GM23338 (cell line): ENCODE data around the gene WNT8B. TPM values are rescaled to one million over a fixed set of nuclear protein-coding genes. Genes with fewer than 3 reads are reported as not detected.

Source experiments
- ATAC-seq: fragments of 200-7000 bp; cut with Tn5 transposase; 3 replicates; pipeline ENCODE4 v1.9.1; 2020
- DNase-seq: peaks from one replicate; pipeline ENCODE4 v3.0.0-alpha.2; 2015; ENCODE audit warnings: low spot score
- H2AFZ ChIP-seq: fragments of 200-600 bp; sonication (generic); 2 replicates; pipeline ENCODE4 v1.8.0; 2016; ENCODE audit warnings: antibody characterized with exemption, mild to moderate bottlenecking, moderate library complexity
- H3F3A ChIP-seq: fragments of 200-600 bp; sonication (generic); replicated peaks from 2 replicates; pipeline ENCODE4 v1.8.0; 2017; ENCODE audit warnings: antibody characterized with exemption, mixed run types, low read depth
- H3K27ac ChIP-seq: fragments of 200-600 bp; sonication (generic); 2 replicates; pipeline ENCODE4 v1.6.1; 2016; ENCODE audit warnings: low read depth
- H3K27me3 ChIP-seq: fragments of 200-600 bp; sonication (generic); 2 replicates; pipeline ENCODE4 v1.8.0; 2016; ENCODE audit warnings: mild to moderate bottlenecking, mixed run types, moderate library complexity; ENCODE audit not compliant: insufficient read depth
- H3K36me3 ChIP-seq: fragments of 200-600 bp; sonication (generic); 2 replicates; pipeline ENCODE4 v1.8.0; 2016; ENCODE audit warnings: mild to moderate bottlenecking; ENCODE audit not compliant: insufficient read depth
- H3K4me1 ChIP-seq: fragments of 200-600 bp; sonication (generic); 2 replicates; pipeline ENCODE4 v1.8.0; 2016; ENCODE audit warnings: mild to moderate bottlenecking, moderate library complexity; ENCODE audit not compliant: insufficient read depth
- H3K4me2 ChIP-seq: fragments of 200-600 bp; sonication (generic); 2 replicates; pipeline ENCODE4 v1.7.1; 2017; ENCODE audit warnings: mixed run types
- H3K4me3 ChIP-seq: fragments of 200-600 bp; sonication (generic); 2 replicates; pipeline ENCODE4 v1.6.1; 2016; ENCODE audit warnings: mixed run types
- H3K79me2 ChIP-seq: fragments of 200-600 bp; sonication (generic); replicated peaks from 2 replicates; pipeline ENCODE4 v1.8.0; 2017; ENCODE audit warnings: mild to moderate bottlenecking; ENCODE audit not compliant: insufficient read depth
- H3K9me2 ChIP-seq: fragments of 200-600 bp; sonication (generic); 2 replicates; pipeline ENCODE4 v1.8.0; 2017; ENCODE audit not compliant: insufficient read depth
- H4K20me1 ChIP-seq: fragments of 200-600 bp; sonication (generic); replicated peaks from 2 replicates; pipeline ENCODE4 v1.8.0; 2017; ENCODE audit warnings: mild to moderate bottlenecking; ENCODE audit not compliant: insufficient read depth
- H3K27ac Mint-ChIP-seq: 2 replicates; pipeline ENCODE4 v1.8.0; 2020; ENCODE audit warnings: inconsistent platforms, mild to moderate bottlenecking, moderate library complexity, mixed read lengths
- H3K27me3 Mint-ChIP-seq: 3 replicates; pipeline ENCODE4 v1.8.0; 2022; ENCODE audit warnings: low read depth, mild to moderate bottlenecking, moderate library complexity, mixed read lengths, inconsistent platforms; ENCODE audit not compliant: insufficient read depth, poor library complexity
- H3K36me3 Mint-ChIP-seq: 3 replicates; pipeline ENCODE4 v1.8.0; 2021; ENCODE audit warnings: low read depth, mild to moderate bottlenecking, inconsistent platforms, moderate library complexity, mixed read lengths
- H3K4me1 Mint-ChIP-seq: 3 replicates; pipeline ENCODE4 v1.8.0; 2020; ENCODE audit warnings: mild to moderate bottlenecking, inconsistent platforms, mixed read lengths
- H3K4me3 Mint-ChIP-seq: 3 replicates; pipeline ENCODE4 v1.8.0; 2021; ENCODE audit warnings: moderate library complexity, mild to moderate bottlenecking, inconsistent platforms, mixed read lengths
- H3K9me3 Mint-ChIP-seq: 3 replicates; pipeline ENCODE4 v1.8.0; 2020; ENCODE audit warnings: moderate library complexity, mild to moderate bottlenecking, inconsistent platforms, mixed read lengths
- CREB1 ChIP-seq: fragments of 250-450 bp; sonication (Bioruptor Pico); IDR thresholded peaks from 2 replicates; pipeline ENCODE4 v1.5.0; 2020; ENCODE audit warnings: low read depth, mild to moderate bottlenecking, moderate library complexity
- EZH2 ChIP-seq: fragments of 200-600 bp; sonication (generic); IDR thresholded peaks from one replicate; pipeline ENCODE4 v1.8.0; 2017; ENCODE audit warnings: antibody characterized with exemption, mild to moderate bottlenecking, low read depth; ENCODE audit not compliant: unreplicated experiment
- EZH2phosphoT487 ChIP-seq: fragments of 200-600 bp; sonication (generic); IDR thresholded peaks from one replicate; pipeline ENCODE4 v1.8.1; 2018; ENCODE audit warnings: antibody characterized with exemption; ENCODE audit not compliant: unreplicated experiment
- JUNB ChIP-seq: IDR thresholded peaks from one replicate; pipeline ENCODE4 v1.6.1; 2016; ENCODE audit warnings: antibody characterized with exemption; ENCODE audit not compliant: unreplicated experiment
- NANOG ChIP-seq: IDR thresholded peaks from 2 replicates; pipeline ENCODE4 v1.6.1; 2016; ENCODE audit warnings: antibody characterized with exemption, borderline replicate concordance
- POLR2AphosphoS5 ChIP-seq: IDR thresholded peaks from 2 replicates; pipeline ENCODE4 v1.6.1; 2016; ENCODE audit warnings: antibody characterized with exemption, low read depth
- STAT1 ChIP-seq: IDR thresholded peaks from one replicate; pipeline ENCODE4 v1.6.1; 2016; ENCODE audit warnings: antibody characterized with exemption; ENCODE audit not compliant: unreplicated experiment
- ZNF114 ChIP-seq: fragments of 250-450 bp; sonication (Bioruptor Pico); IDR thresholded peaks from 2 replicates; pipeline ENCODE4 v1.5.0; 2020; ENCODE audit warnings: mild to moderate bottlenecking, moderate library complexity
- ZNF331 ChIP-seq: fragments of 250-450 bp; sonication (Bioruptor Pico); IDR thresholded peaks from 2 replicates; pipeline ENCODE4 v1.5.0; 2020; ENCODE audit warnings: low read depth, mild to moderate bottlenecking, moderate library complexity
- polyA plus RNA-seq: library from polyadenylated mRNA; unstranded; fragments of >200 nt; fragmentation: Nextera tagmentation; extraction: Ambion mirVana; gene quantifications from 2 replicates; pipeline ENCODE4 v1.2.1, GENCODE V29; 2016
- total RNA-seq: library from RNA; depleted of rRNA; stranded (reverse); fragments of >200 nt; shearing (Covaris generic); gene quantifications from 2 replicates; pipeline ENCODE4 v1.2.3, GENCODE V29; 2014
- TF ChIP-seq, protein P1 (sequence below): fragments of 250-450 bp; sonication (Bioruptor Pico); IDR thresholded peaks from 2 replicates; pipeline ENCODE4 v1.5.0; 2020; ENCODE audit warnings: mild to moderate bottlenecking, moderate library complexity
- TF ChIP-seq, protein P2 (sequence below), 2 experiments: fragments of 200-600 bp in 1 of 2; sonication (generic) in 1 of 2; conservative IDR thresholded peaks; 2 replicates each; pipeline versions ENCODE4 v1.5.1 to v1.6.1; 2016 to 2017; ENCODE audit warnings: antibody characterized with exemption in 2 of 2, low read depth in 2 of 2, mild to moderate bottlenecking in 2 of 2, moderate library complexity in 1 of 2
- TF ChIP-seq, protein P3 (sequence below): IDR thresholded peaks from 2 replicates; pipeline ENCODE4 v1.6.1; 2016; ENCODE audit warnings: antibody characterized with exemption
- TF ChIP-seq, protein P4 (sequence below): IDR thresholded peaks from one replicate; pipeline ENCODE4 v1.6.1; 2018; ENCODE audit warnings: antibody characterized with exemption; ENCODE audit not compliant: unreplicated experiment

Gene WNT8B
- total and polyA plus RNA-seq, 2 experiments from 2014 or later, result 0.74 to 1.3 TPM

DNA sequence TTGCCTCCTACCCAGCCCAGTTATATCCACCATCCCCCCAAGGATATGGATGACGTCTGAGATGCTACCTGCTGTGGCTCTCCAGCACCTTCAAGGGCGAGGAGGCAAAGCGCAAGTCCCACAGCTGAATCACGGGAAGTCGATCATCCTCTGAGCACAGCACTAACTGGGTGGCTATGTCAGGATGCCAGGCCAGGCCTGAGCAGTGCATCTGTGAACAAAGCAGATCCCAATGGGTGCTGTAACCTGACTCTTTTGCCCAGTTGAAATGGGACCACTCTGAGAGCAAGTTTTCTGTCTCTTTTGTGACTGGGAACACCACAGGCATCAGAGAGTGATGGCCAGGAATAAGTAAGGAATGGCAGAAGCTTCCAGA lies 44.5 kb downstream of the WNT8B start:
- ATAC-seq, result no peak

More for the DNA sequence above, 44.5 kb downstream of the WNT8B start:
- Histone ChIP-seq H3K27me3 (no peaks in the 10 kb centered on the region), H2AFZ (no peak overlapping the region), H3K79me2 (no peaks in the 10 kb centered on the region), H3F3A (no peaks in the 10 kb centered on the region), H3K27ac (no peak overlapping the region), H3K4me3 (no peak overlapping the region), H3K36me3 (no peaks in the 10 kb centered on the region), H4K20me1 (no peaks in the 10 kb centered on the region), H3K9me2 (no peaks in the 10 kb centered on the region), H3K4me1 (no peaks in the 10 kb centered on the region), H3K4me2 (no peak overlapping the region)
- DNase-seq, result no peak
- H3K4me3 Mint-ChIP-seq, result no peak overlapping the region
- TF ChIP-seq ZNF331 (CRISPR knock-in tag) (no peak), STAT1 (no peak), EZH2 (no peak), JUNB (no peak), NANOG (no peak), CREB1 (CRISPR knock-in tag) (no peak), EZH2phosphoT487 (no peak), POLR2AphosphoS5 (no peak), ZNF114 (no peak)
- TF ChIP-seq, protein P1, sequence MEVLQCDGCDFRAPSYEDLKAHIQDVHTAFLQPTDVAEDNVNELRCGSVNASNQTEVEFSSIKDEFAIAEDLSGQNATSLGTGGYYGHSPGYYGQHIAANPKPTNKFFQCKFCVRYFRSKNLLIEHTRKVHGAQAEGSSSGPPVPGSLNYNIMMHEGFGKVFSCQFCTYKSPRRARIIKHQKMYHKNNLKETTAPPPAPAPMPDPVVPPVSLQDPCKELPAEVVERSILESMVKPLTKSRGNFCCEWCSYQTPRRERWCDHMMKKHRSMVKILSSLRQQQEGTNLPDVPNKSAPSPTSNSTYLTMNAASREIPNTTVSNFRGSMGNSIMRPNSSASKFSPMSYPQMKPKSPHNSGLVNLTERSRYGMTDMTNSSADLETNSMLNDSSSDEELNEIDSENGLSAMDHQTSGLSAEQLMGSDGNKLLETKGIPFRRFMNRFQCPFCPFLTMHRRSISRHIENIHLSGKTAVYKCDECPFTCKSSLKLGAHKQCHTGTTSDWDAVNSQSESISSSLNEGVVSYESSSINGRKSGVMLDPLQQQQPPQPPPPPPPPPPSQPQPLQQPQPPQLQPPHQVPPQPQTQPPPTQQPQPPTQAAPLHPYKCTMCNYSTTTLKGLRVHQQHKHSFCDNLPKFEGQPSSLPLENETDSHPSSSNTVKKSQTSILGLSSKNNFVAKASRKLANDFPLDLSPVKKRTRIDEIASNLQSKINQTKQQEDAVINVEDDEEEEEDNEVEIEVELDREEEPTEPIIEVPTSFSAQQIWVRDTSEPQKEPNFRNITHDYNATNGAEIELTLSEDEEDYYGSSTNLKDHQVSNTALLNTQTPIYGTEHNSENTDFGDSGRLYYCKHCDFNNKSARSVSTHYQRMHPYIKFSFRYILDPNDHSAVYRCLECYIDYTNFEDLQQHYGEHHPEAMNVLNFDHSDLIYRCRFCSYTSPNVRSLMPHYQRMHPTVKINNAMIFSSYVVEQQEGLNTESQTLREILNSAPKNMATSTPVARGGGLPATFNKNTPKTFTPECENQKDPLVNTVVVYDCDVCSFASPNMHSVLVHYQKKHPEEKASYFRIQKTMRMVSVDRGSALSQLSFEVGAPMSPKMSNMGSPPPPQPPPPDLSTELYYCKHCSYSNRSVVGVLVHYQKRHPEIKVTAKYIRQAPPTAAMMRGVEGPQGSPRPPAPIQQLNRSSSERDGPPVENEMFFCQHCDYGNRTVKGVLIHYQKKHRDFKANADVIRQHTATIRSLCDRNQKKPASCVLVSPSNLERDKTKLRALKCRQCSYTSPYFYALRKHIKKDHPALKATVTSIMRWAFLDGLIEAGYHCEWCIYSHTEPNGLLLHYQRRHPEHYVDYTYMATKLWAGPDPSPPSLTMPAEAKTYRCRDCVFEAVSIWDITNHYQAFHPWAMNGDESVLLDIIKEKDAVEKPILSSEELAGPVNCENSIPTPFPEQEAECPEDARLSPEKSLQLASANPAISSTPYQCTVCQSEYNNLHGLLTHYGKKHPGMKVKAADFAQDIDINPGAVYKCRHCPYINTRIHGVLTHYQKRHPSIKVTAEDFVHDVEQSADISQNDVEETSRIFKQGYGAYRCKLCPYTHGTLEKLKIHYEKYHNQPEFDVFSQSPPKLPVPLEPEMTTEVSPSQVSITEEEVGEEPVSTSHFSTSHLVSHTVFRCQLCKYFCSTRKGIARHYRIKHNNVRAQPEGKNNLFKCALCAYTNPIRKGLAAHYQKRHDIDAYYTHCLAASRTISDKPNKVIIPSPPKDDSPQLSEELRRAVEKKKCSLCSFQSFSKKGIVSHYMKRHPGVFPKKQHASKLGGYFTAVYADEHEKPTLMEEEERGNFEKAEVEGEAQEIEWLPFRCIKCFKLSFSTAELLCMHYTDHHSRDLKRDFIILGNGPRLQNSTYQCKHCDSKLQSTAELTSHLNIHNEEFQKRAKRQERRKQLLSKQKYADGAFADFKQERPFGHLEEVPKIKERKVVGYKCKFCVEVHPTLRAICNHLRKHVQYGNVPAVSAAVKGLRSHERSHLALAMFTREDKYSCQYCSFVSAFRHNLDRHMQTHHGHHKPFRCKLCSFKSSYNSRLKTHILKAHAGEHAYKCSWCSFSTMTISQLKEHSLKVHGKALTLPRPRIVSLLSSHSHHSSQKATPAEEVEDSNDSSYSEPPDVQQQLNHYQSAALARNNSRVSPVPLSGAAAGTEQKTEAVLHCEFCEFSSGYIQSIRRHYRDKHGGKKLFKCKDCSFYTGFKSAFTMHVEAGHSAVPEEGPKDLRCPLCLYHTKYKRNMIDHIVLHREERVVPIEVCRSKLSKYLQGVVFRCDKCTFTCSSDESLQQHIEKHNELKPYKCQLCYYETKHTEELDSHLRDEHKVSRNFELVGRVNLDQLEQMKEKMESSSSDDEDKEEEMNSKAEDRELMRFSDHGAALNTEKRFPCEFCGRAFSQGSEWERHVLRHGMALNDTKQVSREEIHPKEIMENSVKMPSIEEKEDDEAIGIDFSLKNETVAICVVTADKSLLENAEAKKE (CRISPR knock-in tag), result no peak
- TF ChIP-seq, protein P2, sequence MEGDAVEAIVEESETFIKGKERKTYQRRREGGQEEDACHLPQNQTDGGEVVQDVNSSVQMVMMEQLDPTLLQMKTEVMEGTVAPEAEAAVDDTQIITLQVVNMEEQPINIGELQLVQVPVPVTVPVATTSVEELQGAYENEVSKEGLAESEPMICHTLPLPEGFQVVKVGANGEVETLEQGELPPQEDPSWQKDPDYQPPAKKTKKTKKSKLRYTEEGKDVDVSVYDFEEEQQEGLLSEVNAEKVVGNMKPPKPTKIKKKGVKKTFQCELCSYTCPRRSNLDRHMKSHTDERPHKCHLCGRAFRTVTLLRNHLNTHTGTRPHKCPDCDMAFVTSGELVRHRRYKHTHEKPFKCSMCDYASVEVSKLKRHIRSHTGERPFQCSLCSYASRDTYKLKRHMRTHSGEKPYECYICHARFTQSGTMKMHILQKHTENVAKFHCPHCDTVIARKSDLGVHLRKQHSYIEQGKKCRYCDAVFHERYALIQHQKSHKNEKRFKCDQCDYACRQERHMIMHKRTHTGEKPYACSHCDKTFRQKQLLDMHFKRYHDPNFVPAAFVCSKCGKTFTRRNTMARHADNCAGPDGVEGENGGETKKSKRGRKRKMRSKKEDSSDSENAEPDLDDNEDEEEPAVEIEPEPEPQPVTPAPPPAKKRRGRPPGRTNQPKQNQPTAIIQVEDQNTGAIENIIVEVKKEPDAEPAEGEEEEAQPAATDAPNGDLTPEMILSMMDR (conservative IDR thresholded peaks at IDR 0.05; ENCODE audit: low read depth in 2 of 2), result no peak
- TF ChIP-seq, protein P3, sequence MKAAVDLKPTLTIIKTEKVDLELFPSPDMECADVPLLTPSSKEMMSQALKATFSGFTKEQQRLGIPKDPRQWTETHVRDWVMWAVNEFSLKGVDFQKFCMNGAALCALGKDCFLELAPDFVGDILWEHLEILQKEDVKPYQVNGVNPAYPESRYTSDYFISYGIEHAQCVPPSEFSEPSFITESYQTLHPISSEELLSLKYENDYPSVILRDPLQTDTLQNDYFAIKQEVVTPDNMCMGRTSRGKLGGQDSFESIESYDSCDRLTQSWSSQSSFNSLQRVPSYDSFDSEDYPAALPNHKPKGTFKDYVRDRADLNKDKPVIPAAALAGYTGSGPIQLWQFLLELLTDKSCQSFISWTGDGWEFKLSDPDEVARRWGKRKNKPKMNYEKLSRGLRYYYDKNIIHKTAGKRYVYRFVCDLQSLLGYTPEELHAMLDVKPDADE, result no peak
- TF ChIP-seq, protein P4, sequence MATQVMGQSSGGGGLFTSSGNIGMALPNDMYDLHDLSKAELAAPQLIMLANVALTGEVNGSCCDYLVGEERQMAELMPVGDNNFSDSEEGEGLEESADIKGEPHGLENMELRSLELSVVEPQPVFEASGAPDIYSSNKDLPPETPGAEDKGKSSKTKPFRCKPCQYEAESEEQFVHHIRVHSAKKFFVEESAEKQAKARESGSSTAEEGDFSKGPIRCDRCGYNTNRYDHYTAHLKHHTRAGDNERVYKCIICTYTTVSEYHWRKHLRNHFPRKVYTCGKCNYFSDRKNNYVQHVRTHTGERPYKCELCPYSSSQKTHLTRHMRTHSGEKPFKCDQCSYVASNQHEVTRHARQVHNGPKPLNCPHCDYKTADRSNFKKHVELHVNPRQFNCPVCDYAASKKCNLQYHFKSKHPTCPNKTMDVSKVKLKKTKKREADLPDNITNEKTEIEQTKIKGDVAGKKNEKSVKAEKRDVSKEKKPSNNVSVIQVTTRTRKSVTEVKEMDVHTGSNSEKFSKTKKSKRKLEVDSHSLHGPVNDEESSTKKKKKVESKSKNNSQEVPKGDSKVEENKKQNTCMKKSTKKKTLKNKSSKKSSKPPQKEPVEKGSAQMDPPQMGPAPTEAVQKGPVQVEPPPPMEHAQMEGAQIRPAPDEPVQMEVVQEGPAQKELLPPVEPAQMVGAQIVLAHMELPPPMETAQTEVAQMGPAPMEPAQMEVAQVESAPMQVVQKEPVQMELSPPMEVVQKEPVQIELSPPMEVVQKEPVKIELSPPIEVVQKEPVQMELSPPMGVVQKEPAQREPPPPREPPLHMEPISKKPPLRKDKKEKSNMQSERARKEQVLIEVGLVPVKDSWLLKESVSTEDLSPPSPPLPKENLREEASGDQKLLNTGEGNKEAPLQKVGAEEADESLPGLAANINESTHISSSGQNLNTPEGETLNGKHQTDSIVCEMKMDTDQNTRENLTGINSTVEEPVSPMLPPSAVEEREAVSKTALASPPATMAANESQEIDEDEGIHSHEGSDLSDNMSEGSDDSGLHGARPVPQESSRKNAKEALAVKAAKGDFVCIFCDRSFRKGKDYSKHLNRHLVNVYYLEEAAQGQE, result no peak
- H3K36me3 Mint-ChIP-seq, result no peaks in the 10 kb centered on the region
- peaks cover 4% of the 10 kb centered on the region for H3K27me3 Mint-ChIP-seq
- no peaks in the 10 kb centered on the region for H3K9me3 Mint-ChIP-seq
- peaks cover 5% of the 10 kb centered on the region; the same call in 1 of the 3 replicates for H3K4me1 Mint-ChIP-seq
- H3K27ac Mint-ChIP-seq, result no peak overlapping the region
